Gastroesophageal sphincter (tissue), 4 donors: Measurements from ENCODE around the gene KMT2B. TPM values are rescaled to one million over a fixed set of nuclear protein-coding genes. Genes with fewer than 3 reads are reported as not detected.
A peak's percentile ranks its signal among the peaks of the same experiment; 100 is the strongest.

Experiments
- ATAC-seq: fragments of 150-250 bp; one replicate; pipeline ENCODE4 v1.9.1; 2016; ENCODE audit warnings: mild to moderate bottlenecking, moderate library complexity
- H3K27ac ChIP-seq, 4 donors: fragments of 200-600 bp; sonication (generic) in 3 of 4; 1 replicate in 3 of 4; 2 replicates in 1 of 4; pipeline ENCODE4 v1.5.1; 2016 to 2019
- H3K27me3 ChIP-seq: fragments of 200-600 bp; sonication (generic); one replicate; pipeline ENCODE4 v1.5.1; 2019
- H3K36me3 ChIP-seq, 2 donors: fragments of 200-600 bp; sonication (generic); one replicate each; pipeline ENCODE4 v1.5.1; 2019; ENCODE audit warnings: control low read depth in 1 of 2
- H3K4me1 ChIP-seq, 3 donors: fragments of 200-600 bp; sonication (generic); 1 replicate in 2 of 3; 2 replicates in 1 of 3; pipeline ENCODE4 v1.5.1; 2016 to 2019; ENCODE audit warnings: control low read depth in 2 of 3
- H3K4me3 ChIP-seq, 2 donors: fragments of 200-600 bp; sonication (generic); one replicate each; pipeline ENCODE4 v1.5.1; 2019; ENCODE audit warnings: mild to moderate bottlenecking in 1 of 2, moderate library complexity in 1 of 2
- H3K9me3 ChIP-seq, 3 donors: fragments of 200-600 bp; sonication (generic); one replicate each; pipeline ENCODE4 v1.5.1; 2017 to 2019; ENCODE audit warnings: control low read depth in 2 of 3
- EP300 ChIP-seq: sonication (generic); formaldehyde crosslinking; IDR thresholded peaks from one replicate; pipeline ENCODE4 v1.6.1; 2017; ENCODE audit warnings: antibody characterized with exemption, mild to moderate bottlenecking
- POLR2A ChIP-seq, 2 donors: fragments of 450-650 bp; IDR thresholded peaks; one replicate each; pipeline ENCODE4 v1.6.1; 2017; ENCODE audit warnings: antibody characterized with exemption in 2 of 2, mild to moderate bottlenecking in 2 of 2, moderate library complexity in 1 of 2
- POLR2AphosphoS5 ChIP-seq: sonication (generic); formaldehyde crosslinking; IDR thresholded peaks from one replicate; pipeline ENCODE4 v1.6.1; 2017; ENCODE audit warnings: antibody characterized with exemption
- WGBS, 2 donors: methylation state at CpG; one replicate each; pipeline ENCODE4 v1.1.5; 2018; ENCODE audit warnings: low coverage in 1 of 2; 5-methylcytosine and 5-hydroxymethylcytosine counted together
- total RNA-seq, 4 donors: library from RNA; depleted of rRNA; stranded (reverse); fragments of >200 nt; gene quantifications; one replicate each; pipeline ENCODE4 v1.1.0, GENCODE V29; 2016
- TF ChIP-seq, protein P1 (sequence below), 4 experiments: fragments of 200-600 bp in 2 of 4; fragments of 450-650 bp in 2 of 4; sonication (generic) in 1 of 4; IDR thresholded peaks; one replicate each; pipeline ENCODE4 v1.5.1; 2017 to 2019; ENCODE audit warnings: antibody characterized with exemption in 4 of 4, mild to moderate bottlenecking in 2 of 4, moderate library complexity in 2 of 4

Gene KMT2B
- total RNA-seq, 4 donors from 2014 or later = 7.7 to 27.0 (median 17.5) TPM

DNA sequence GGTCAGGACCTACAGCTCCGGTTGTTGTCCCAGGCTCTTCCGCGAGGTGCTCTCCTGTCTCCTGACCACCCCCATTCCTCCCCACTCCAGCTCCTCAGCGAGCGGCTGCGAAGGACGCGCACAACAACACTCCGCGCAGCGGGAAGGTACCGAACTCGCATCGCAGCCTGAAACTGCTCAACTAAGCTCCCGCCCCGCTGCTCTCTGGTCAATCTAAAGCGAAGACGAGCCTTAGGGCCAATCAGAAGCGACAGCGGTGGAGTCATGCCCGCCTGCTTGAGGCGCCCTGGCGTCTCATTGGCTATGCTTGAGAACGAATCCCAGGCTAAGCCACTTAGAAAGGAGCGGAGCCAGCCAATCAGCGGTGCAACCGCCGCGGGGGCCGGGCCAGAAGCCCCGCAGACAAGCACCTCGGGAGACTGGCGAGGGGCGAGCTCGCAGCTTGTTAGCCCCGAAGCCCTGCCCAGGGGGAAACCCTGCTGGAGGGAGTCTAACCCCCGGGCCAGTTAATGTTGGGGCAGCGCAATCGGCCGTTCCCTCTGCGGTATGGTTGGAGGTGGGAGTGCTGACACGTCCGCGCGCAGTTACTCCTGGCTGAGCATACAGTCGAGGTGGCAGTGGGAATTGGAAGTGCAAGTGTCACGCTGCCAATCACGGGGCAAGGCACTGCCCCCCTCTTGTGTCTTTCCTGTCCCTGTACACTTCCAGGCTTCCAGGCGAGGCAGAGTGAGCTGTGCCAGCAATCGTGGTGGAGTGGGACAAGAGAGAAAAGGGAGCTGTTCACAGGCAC, 15.4 kb upstream of the KMT2B start:
- Histone ChIP-seq H3K4me1 (peaks cover 0 to 15% (median 0%) of the 10 kb centered on the region in 3 donors), H3K36me3 (no peaks in the 10 kb centered on the region), H3K4me3 (peak overlapping the region; percentile 46 to 62), H3K27me3 (peaks cover 16% of the 10 kb centered on the region), H3K9me3 (no peaks in the 10 kb centered on the region), H3K27ac (peak overlapping the region in 3 of 4 donors; percentile 14 to 71 (median 53))
- ATAC-seq = peak; percentile 100
- TF ChIP-seq POLR2AphosphoS5 (no peak), POLR2A (IDR thresholded peaks at IDR 0.05) (no peak), EP300 (no peak)
- TF ChIP-seq, protein P1, sequence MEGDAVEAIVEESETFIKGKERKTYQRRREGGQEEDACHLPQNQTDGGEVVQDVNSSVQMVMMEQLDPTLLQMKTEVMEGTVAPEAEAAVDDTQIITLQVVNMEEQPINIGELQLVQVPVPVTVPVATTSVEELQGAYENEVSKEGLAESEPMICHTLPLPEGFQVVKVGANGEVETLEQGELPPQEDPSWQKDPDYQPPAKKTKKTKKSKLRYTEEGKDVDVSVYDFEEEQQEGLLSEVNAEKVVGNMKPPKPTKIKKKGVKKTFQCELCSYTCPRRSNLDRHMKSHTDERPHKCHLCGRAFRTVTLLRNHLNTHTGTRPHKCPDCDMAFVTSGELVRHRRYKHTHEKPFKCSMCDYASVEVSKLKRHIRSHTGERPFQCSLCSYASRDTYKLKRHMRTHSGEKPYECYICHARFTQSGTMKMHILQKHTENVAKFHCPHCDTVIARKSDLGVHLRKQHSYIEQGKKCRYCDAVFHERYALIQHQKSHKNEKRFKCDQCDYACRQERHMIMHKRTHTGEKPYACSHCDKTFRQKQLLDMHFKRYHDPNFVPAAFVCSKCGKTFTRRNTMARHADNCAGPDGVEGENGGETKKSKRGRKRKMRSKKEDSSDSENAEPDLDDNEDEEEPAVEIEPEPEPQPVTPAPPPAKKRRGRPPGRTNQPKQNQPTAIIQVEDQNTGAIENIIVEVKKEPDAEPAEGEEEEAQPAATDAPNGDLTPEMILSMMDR (IDR thresholded peaks at IDR 0.05) = no peak
- 0% methylated on average over 1 to 9 of the region's 50 CpGs for WGBS, 2 donors

DNA sequence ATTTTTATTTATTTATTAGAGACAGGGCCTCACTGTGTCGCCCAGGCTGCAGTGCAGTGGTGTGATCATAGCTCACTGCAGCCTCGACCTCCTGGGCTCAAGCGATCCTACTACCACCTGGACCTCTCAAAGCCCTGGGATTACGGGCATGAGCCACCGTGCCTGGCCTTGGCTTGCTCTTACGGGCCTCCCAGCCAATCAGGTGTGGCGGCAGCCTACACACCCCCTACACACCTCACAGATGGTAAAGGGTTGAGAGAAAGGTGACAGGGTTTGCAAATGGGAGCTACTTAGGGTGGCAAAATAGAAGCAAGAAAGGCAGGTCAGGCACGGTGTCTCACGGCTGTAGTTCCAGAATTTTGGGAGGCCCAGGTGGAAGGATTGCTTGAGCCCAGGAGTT, 14.5 kb upstream of the KMT2B start:
- TF ChIP-seq EP300 (no peak), POLR2A (IDR thresholded peaks at IDR 0.05) (no peak), POLR2AphosphoS5 (no peak)
- TF ChIP-seq, protein P1 (IDR thresholded peaks at IDR 0.05) = no peak
- H3K27me3 ChIP-seq = peaks cover 16% of the 10 kb centered on the region
- H3K27ac ChIP-seq = no peak overlapping the region
- peaks cover 0 to 15% (median 0%) of the 10 kb centered on the region in 3 donors for H3K4me1 ChIP-seq
- WGBS, 2 donors = 75% methylated on average over 2 of the region's 9 CpGs; no CpG with 5 or more reads in 1 of the 2 donors
- no peaks in the 10 kb centered on the region for H3K9me3 ChIP-seq
- ATAC-seq = no peak
- no peak overlapping the region for H3K4me3 ChIP-seq
- H3K36me3 ChIP-seq = no peaks in the 10 kb centered on the region

DNA sequence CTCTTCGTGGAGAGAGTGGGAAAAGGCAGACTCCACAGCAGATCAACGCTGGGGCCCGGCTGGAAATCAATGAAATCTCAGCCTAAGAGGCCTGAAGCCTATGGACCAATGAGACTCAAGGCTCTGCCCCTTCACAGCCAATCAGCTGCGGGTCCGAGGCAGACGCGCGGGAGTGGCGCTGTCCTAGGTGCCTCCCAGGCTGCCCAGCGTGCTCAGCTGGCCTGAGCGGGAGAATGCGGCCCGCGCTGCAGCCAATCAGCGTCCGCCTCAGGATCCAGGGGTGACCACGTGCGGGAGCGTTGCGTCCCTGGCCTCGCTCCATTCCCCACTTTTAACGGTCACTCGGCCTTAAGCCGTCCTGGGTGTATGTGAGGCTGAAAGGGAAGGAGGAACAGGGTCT, 13.6 kb upstream of the KMT2B start, which contains the start of gene ZBTB32:
Gene ZBTB32, plus strand, starts transcription at position 341 of the 400 bp plus-strand sequence. CDS start 10,069 bp downstream, outside the sequence.
- peaks cover 16% of the 10 kb centered on the region for H3K27me3 ChIP-seq
- ATAC-seq = no peak
- H3K36me3 ChIP-seq = no peaks in the 10 kb centered on the region
- no peak within 1 kb of the TSS for H3K4me3 ChIP-seq
- 23 to 25% methylated on average over 4 to 8 of the region's 24 CpGs for WGBS, 2 donors
- H3K27ac ChIP-seq = no peak within 1 kb of the TSS
- TF ChIP-seq EP300 (no peak), POLR2AphosphoS5 (no peak), POLR2A (IDR thresholded peaks at IDR 0.05) (no peak)
- TF ChIP-seq, protein P1 (IDR thresholded peaks at IDR 0.05) = no peak
- H3K4me1 ChIP-seq = peaks cover 0 to 15% (median 0%) of the 10 kb centered on the region in 3 donors
- no peaks in the 10 kb centered on the region for H3K9me3 ChIP-seq

DNA sequence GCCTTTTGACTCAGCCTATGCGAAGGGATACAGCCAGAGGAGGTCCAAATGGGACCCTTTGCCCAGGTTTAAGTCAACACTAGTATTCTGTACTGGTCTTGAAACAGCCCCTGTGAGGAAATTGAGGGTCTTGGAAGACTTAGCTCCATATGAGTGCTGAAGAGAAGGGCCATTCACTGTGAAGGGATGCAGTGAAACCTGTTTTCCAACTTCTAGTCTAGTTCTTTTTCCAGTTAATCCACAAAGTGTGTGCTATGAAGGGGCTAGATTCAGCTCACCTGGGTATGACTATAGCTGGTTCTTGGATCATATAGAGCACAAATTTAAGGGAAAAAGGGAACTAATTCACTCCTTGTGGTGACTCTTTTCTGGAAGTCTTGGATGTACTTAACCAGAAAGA, 9.4 kb upstream of the KMT2B start:
- Histone ChIP-seq H3K9me3 (no peaks in the 10 kb centered on the region), H3K4me3 (no peak overlapping the region), H3K27ac (no peak overlapping the region), H3K27me3 (peaks cover 12% of the 10 kb centered on the region), H3K4me1 (no peaks in the 10 kb centered on the region), H3K36me3 (no peaks in the 10 kb centered on the region)
- TF ChIP-seq, protein P1 (IDR thresholded peaks at IDR 0.05) = no peak
- no peak for TF ChIP-seq POLR2AphosphoS5
- no peak for ATAC-seq
- 100% methylated on average over 1 of the region's 1 CpG for WGBS, 2 donors
